Dendritic cell treated with granulocyte-macrophage colony-stimulating factor and Interleukin-4, amounts not matched to agents 40 ng/mL and 50 ng/mL, for 4 days (primary cell): Measurements from ENCODE around the gene SH3TC1.

Experiments used
- H3K27ac Mint-ChIP-seq: one replicate; pipeline ENCODE4 v1.8.0; 2022; ENCODE audit warnings: mild to moderate bottlenecking, mixed read lengths
- H3K27me3 Mint-ChIP-seq: one replicate; pipeline ENCODE4 v1.8.0; 2022; ENCODE audit warnings: mild to moderate bottlenecking, mixed read lengths
- H3K36me3 Mint-ChIP-seq: one replicate; pipeline ENCODE4 v1.8.0; 2022; ENCODE audit warnings: low read depth, mixed read lengths
- H3K4me1 Mint-ChIP-seq: one replicate; pipeline ENCODE4 v1.8.0; 2022; ENCODE audit warnings: low read depth, mixed read lengths
- H3K4me3 Mint-ChIP-seq: one replicate; pipeline ENCODE4 v1.8.0; 2022; ENCODE audit warnings: mild to moderate bottlenecking, moderate library complexity, mixed read lengths
- H3K9me3 Mint-ChIP-seq: one replicate; pipeline ENCODE4 v1.8.0; 2022; ENCODE audit warnings: mixed read lengths
- intact Hi-C: fragments of 100-400 bp; cut with micrococcal nuclease; formaldehyde crosslinking; loops from one replicate; pipeline ENCODE4 v1.15.0; 2022

SH3TC1 gene

DNA sequence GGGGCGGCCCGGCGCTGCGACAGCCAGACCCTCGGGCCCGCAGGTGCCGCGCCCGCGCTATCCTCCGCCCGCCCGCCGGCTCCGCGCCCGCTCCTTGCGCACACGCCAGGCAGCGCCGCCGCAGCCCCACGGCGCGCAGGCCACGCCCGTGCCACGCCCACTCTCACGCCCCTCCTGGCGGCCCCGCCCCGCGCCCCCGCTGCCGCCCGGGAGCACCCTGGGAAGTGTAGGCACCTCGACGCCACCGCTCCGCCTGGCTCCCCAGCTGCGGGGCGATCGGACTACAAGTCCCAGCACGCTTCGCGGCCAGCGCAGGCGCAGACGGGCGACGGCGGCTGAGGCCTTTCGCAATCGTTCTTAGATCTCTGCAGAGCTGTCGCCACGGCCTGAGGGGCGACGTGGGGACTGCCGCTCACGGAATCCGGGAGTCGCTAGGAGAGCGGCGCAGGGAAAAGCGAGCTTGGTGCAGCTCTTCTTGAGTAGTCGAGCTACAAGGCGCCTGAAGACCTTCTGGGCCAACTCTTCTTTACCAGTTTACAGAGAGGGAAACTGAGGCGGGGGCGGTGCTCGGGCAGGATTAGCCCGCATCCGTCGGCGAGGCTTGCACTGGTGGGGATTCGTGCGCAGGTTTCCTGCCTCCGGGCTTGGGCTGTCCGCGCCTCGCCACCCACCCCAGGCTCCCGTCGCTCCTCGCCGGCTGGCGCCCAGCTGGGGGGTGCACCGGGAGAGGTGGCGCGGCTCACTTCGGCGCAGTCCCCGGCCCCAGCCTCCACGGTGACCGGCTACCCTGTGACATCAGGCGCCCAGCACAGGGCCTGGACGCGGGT lies 40.2 kb upstream of the SH3TC1 start, which contains the start of gene ABLIM2:
ABLIM2 (minus strand) TSS at position 104 of the 827 bp plus-strand sequence. CDS start 124 bp downstream, outside the sequence.
- H3K4me1 Mint-ChIP-seq = peaks cover 22% of the 10 kb centered on the region
- H3K36me3 Mint-ChIP-seq = peaks cover 6% of the 10 kb centered on the region
- intact Hi-C loops = no loop called here
- H3K9me3 Mint-ChIP-seq = no peaks in the 10 kb centered on the region
- peaks cover 79% of the 10 kb centered on the region for H3K27me3 Mint-ChIP-seq
- H3K4me3 Mint-ChIP-seq = peak within 1 kb of the TSS; percentile 96
- peak within 1 kb of the TSS; percentile 79 for H3K27ac Mint-ChIP-seq

DNA sequence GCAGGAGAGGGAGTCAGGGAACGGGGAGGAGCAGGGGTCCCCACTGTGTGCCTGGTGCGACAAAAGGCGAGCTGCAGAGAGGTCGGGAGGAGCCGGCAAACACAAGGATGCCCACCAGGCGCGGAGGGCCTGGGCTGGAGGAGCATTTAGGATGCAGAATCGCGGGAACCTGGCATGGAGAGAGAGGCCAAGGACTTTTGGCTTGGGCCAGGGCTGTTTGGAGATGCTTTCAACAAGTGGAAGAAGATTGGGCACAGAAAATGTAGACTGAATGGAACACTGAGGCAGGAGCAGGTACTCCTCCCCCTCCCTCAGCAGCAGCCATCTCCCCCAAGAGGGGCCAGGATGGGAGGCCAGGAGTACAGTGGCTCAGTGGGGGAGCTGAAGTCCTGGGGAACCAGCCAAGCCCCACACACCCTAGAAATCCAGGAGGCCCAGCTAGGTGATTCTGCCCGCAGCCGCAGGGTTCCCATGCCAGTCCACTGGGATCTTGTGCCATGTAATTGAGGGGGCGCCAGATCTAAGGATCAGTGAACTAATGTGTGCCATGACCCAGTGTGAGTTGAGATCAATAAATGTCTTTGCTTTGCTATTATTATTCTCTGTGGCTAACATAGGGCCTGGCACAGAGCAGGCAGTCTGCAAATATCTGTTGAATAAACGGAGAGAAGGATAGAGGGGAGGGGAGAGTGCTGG lies 39.4 kb upstream of the SH3TC1 start:
- Mint-ChIP-seq H3K4me1 (peaks cover 22% of the 10 kb centered on the region), H3K4me3 (peak overlapping the region; percentile 96), H3K9me3 (no peaks in the 10 kb centered on the region), H3K36me3 (peaks cover 6% of the 10 kb centered on the region), H3K27me3 (peaks cover 78% of the 10 kb centered on the region), H3K27ac (peak overlapping the region; percentile 79)
- intact Hi-C loops = no loop called here

DNA sequence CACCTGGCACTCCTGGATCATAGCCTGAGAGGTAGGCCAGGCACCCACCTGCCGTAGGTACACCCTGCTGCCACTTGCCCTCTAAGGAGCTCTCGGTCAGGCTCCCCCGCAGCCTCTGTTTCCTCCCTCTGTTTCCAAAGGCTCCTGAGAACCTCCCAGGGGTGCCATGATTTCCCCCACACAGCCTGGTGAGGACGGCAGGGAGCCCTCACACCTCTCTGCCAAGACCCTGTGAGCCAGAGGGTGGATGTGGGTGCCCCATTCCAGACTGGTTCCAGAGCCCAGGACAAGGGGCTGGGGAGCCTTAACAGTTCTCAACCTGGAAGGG lies 38.9 kb upstream of the SH3TC1 start:
- H3K27ac Mint-ChIP-seq = no peak overlapping the region
- peaks cover 77% of the 10 kb centered on the region for H3K27me3 Mint-ChIP-seq
- intact Hi-C loops = no loop called here
- no peak overlapping the region for H3K4me3 Mint-ChIP-seq
- H3K36me3 Mint-ChIP-seq = peaks cover 6% of the 10 kb centered on the region
- no peaks in the 10 kb centered on the region for H3K9me3 Mint-ChIP-seq
- peaks cover 25% of the 10 kb centered on the region for H3K4me1 Mint-ChIP-seq

DNA sequence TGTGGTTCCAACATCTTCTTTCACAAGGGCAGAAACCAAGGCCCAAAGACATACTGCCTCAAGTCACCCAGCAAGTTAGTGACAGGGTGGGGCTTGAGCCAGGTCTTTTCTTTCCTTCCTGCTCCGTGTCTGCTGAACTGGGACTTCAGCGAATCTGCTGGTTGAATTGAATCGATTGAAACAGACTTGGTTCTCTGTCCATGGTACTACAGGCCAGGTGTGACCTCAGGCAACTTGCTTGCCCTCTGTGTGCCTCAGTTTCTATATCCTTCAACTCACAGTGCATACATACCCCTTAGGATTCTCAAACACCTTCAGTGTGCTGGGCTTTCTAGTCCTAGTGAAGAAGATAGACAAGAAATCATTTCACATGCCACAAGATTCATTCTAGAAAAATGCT lies 38.5 kb upstream of the SH3TC1 start:
- no peak overlapping the region for H3K27ac Mint-ChIP-seq
- H3K4me3 Mint-ChIP-seq = no peak overlapping the region
- peaks cover 6% of the 10 kb centered on the region for H3K36me3 Mint-ChIP-seq
- no peaks in the 10 kb centered on the region for H3K9me3 Mint-ChIP-seq
- peaks cover 73% of the 10 kb centered on the region for H3K27me3 Mint-ChIP-seq
- intact Hi-C loops = no loop called here
- peaks cover 29% of the 10 kb centered on the region for H3K4me1 Mint-ChIP-seq

DNA sequence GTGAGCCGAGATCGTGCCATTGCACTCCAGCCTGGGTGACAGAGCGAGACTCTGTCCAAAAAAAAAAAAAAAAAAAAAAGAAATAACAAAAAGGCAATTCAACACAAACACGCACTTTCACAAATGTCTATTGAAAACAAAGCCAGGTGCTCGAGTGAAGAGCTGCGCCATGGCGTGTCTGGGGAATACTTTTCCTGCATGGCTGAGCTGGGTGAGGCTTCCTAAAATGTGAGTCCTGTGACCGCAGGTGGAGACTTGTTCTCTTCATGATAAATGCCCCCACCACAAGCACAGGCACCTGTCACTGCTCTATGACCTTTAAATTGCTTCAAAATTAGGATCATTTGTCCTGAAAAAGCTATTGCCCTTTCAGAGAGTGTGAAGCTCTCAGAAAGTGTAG lies 36.5 kb upstream of the SH3TC1 start:
- H3K27ac Mint-ChIP-seq = no peak overlapping the region
- intact Hi-C loops = no loop called here
- H3K9me3 Mint-ChIP-seq = peaks cover 9% of the 10 kb centered on the region
- peaks cover 63% of the 10 kb centered on the region for H3K27me3 Mint-ChIP-seq
- H3K4me3 Mint-ChIP-seq = no peak overlapping the region
- peaks cover 6% of the 10 kb centered on the region for H3K36me3 Mint-ChIP-seq
- peaks cover 47% of the 10 kb centered on the region for H3K4me1 Mint-ChIP-seq

DNA sequence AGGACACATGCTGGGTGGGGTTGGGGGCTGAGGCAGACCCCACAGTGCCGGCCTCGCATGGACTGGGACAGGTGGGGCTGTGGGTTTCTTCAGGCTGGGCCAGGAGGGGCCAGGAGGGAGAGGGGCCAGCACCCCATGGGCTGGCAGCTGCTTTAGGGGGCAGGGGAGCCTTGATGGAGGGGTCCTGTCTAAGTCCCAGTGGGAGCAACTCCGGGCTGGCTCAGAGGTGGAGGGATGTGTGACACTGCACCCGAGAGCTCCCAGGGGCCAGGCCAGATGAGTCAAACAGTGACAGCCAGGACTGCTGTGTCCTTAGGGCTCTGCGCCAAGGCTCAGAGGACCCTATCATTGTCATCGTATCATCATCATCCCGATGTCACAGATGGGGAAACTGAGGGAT lies 36.1 kb upstream of the SH3TC1 start:
- Mint-ChIP-seq H3K36me3 (peaks cover 6% of the 10 kb centered on the region), H3K4me3 (no peak overlapping the region), H3K27me3 (peaks cover 59% of the 10 kb centered on the region), H3K4me1 (peaks cover 49% of the 10 kb centered on the region), H3K27ac (no peak overlapping the region), H3K9me3 (peaks cover 9% of the 10 kb centered on the region)
- intact Hi-C loops = no loop called here

DNA sequence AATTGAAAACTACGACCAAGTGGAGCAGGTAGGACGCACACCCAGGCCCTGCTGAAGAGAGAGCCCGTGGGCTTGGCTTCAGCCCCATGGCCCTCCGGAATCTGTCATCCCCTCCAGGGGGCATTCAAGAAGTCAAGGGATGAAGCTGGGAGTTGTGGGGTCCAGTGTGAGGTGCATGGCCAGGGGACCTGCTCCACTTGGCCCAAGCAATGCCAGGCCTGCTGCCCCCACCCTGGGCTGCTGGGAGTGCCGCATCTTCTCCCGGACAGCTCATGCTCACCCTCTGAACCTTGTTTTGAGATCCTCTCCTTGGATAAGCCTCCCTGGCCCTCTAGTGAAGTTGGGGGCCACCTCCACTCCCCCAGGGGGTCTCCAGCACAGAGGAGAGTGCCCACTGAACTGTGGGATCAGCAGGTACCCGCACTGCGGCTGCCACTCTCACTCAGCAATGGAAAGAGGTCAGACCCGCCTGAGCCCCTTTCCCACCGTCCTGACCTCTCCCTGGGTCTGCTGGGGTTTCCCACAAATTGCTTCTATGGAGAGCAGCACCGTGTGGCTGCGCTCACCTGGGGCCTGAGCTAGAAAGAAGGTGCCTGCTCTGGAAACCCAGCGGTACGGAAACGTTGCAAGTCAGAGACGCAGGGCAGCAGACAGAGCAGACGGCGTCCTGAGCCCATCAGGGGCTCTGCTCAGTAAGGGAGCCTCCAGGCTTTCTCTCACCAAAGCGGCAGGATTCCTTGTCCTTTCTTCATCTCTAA lies 35.5 kb upstream of the SH3TC1 start:
- Mint-ChIP-seq H3K27ac (no peak overlapping the region), H3K4me1 (peaks cover 51% of the 10 kb centered on the region)

DNA sequence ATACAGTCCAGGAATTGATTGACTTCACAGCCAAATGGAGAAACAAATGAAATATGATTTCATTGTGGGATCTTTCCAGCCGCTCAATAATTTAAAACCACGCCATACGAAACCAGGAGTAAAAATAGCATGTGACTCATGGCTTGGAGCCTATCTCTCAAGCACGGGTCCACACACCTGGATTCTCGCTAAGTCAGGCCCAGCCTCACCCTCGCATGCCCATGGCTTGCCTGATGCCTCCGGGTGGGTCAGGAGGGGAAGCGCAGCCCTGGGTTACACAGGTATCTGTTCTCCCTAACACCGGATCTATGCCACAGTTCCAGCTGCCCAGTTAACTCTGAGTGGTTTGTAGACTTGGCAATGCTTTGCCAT lies 34.9 kb upstream of the SH3TC1 start:
- no peak overlapping the region for H3K4me3 Mint-ChIP-seq
- peaks cover 47% of the 10 kb centered on the region for H3K4me1 Mint-ChIP-seq
- peaks cover 50% of the 10 kb centered on the region for H3K27me3 Mint-ChIP-seq
- H3K9me3 Mint-ChIP-seq = peaks cover 9% of the 10 kb centered on the region
- intact Hi-C loops = no loop called here
- H3K36me3 Mint-ChIP-seq = peaks cover under 1% of the 10 kb centered on the region
- H3K27ac Mint-ChIP-seq = no peak overlapping the region

More for the DNA sequence above, 35.5 kb upstream of the SH3TC1 start:
- Mint-ChIP-seq H3K4me3 (no peak overlapping the region), H3K27me3 (peaks cover 54% of the 10 kb centered on the region), H3K36me3 (peaks cover 6% of the 10 kb centered on the region), H3K9me3 (peaks cover 9% of the 10 kb centered on the region)
- intact Hi-C loops = no loop called here

DNA sequence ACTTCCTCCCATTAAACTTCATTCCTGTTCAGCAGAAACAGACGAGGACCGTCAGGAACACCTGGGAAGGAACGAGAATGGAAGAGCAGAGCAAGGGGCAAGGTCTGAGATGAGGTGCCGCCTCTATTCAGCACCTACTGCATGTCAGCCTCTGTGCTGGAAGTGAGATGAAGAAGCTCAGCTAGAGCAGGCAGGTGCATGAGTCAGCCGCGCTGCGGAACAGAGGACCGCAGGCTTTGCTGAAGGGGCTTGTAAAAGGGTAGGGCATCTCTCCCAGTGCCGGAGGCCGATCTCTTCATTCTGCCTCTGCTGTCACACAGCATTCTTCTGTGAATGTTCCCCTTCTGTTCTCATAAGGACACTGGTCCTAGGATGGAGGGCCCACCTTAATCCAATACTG lies 34.4 kb upstream of the SH3TC1 start:
- H3K36me3 Mint-ChIP-seq = no peaks in the 10 kb centered on the region
- no peak overlapping the region for H3K27ac Mint-ChIP-seq
- H3K4me1 Mint-ChIP-seq = peaks cover 42% of the 10 kb centered on the region
- intact Hi-C loops = no loop called here
- peaks cover 47% of the 10 kb centered on the region for H3K27me3 Mint-ChIP-seq
- H3K4me3 Mint-ChIP-seq = no peak overlapping the region
- H3K9me3 Mint-ChIP-seq = peaks cover 9% of the 10 kb centered on the region

DNA sequence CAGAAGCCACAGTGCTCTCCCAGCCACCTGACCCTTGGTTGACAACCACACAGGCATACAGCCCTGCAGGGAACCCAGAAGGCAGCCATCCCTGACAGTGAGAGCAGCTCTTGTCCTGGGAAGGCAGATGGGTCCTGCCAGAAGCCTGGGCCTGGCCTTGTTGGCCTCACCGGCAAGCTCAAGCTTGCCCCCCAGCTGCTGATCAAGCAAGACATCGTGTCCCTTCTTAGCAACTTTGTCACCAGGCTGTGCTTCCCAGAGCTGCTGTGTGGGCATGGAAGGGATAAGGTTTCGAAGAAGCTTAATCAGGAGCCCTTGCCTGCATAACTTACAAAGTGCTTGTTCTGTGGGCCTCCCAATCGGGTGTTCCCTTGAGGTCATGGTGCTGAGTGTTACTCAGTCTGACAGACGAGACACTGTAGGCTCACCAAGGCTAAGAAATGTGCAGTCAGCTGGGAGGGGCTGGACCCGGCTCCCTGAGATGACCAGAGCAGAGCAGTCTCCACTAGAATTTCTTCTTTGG lies 33.7 kb upstream of the SH3TC1 start:
- peaks cover 37% of the 10 kb centered on the region for H3K4me1 Mint-ChIP-seq
- no peaks in the 10 kb centered on the region for H3K36me3 Mint-ChIP-seq
- no peak overlapping the region for H3K4me3 Mint-ChIP-seq
- intact Hi-C loops = no loop called here
- H3K27me3 Mint-ChIP-seq = peaks cover 40% of the 10 kb centered on the region
- H3K9me3 Mint-ChIP-seq = peaks cover 9% of the 10 kb centered on the region
- H3K27ac Mint-ChIP-seq = no peak overlapping the region

DNA sequence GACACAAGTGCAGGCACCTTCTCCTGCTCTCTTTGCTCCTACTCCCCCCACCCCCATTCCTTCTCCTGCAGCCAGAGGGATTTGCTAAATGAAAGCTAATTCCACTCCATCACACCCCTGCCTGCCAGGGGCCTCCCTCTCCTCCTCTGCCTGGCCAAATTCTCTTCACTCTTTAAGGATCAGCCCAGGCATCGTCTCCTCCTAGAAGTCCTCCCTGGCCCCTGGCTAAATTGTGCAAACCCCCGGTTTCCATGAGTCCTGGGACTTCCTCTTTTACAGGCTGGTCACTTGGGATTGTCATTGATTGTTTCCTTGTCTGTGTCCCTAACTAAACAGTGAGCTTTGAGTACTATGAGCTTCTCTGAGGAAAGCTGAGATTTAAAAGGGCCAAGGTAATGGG lies 31.8 kb upstream of the SH3TC1 start:
- Mint-ChIP-seq H3K36me3 (no peaks in the 10 kb centered on the region), H3K4me3 (peak overlapping the region; percentile 5), H3K27me3 (peaks cover 36% of the 10 kb centered on the region), H3K27ac (peak overlapping the region; percentile 75), H3K9me3 (peaks cover 9% of the 10 kb centered on the region), H3K4me1 (peaks cover 53% of the 10 kb centered on the region)
- intact Hi-C loops = no loop called here

DNA sequence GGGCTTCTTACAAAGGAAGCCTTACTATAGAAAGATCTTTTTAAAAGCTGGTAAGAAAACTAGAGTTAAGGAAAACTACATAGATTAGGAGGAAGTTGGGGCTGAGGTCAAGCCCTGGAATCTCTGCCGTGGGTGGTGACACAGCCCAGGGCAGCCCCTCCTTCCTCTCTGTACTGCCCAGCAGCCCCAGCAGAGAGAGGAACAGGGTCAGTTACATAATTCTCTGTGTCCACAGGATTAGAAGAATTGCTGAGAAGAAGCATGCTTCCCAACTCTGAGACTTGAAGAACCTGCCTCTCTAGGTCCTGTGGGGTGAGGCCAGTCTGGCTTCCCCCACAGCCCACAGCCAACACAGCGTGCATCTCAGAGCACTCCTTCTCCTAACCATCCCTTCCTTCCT lies 31.3 kb upstream of the SH3TC1 start:
- intact Hi-C loops = no loop called here
- H3K36me3 Mint-ChIP-seq = no peaks in the 10 kb centered on the region
- peaks cover 9% of the 10 kb centered on the region for H3K9me3 Mint-ChIP-seq
- H3K4me3 Mint-ChIP-seq = no peak overlapping the region
- peaks cover 39% of the 10 kb centered on the region for H3K27me3 Mint-ChIP-seq
- H3K27ac Mint-ChIP-seq = peak overlapping the region; percentile 75
- H3K4me1 Mint-ChIP-seq = peaks cover 58% of the 10 kb centered on the region

DNA sequence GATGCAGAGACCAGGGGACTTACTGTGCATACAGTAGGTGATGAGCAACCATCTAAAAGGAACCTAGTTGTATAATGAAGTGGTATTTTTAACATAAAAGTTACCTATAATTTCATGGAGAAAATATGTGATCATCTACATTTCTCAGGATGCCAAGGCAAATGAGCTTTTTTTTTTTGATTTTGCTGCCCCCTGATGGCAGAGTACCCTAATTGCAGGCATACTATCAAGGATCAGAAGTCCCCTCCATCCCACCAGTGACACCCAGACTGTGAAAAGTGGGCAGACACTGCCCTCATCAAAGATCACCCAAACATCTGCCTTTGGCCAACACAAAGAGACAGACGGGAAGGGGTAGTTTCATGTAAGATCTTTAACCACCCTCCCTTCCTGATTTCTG lies 30.9 kb upstream of the SH3TC1 start:
- no peaks in the 10 kb centered on the region for H3K36me3 Mint-ChIP-seq
- intact Hi-C loops = no loop called here
- no peak overlapping the region for H3K4me3 Mint-ChIP-seq
- H3K27ac Mint-ChIP-seq = peak overlapping the region; percentile 75
- H3K4me1 Mint-ChIP-seq = peaks cover 58% of the 10 kb centered on the region
- peaks cover 37% of the 10 kb centered on the region for H3K27me3 Mint-ChIP-seq
- peaks cover 9% of the 10 kb centered on the region for H3K9me3 Mint-ChIP-seq
